ENCODE data around the gene GXYLT2.

- TF ChIP-seq, protein P1, sequence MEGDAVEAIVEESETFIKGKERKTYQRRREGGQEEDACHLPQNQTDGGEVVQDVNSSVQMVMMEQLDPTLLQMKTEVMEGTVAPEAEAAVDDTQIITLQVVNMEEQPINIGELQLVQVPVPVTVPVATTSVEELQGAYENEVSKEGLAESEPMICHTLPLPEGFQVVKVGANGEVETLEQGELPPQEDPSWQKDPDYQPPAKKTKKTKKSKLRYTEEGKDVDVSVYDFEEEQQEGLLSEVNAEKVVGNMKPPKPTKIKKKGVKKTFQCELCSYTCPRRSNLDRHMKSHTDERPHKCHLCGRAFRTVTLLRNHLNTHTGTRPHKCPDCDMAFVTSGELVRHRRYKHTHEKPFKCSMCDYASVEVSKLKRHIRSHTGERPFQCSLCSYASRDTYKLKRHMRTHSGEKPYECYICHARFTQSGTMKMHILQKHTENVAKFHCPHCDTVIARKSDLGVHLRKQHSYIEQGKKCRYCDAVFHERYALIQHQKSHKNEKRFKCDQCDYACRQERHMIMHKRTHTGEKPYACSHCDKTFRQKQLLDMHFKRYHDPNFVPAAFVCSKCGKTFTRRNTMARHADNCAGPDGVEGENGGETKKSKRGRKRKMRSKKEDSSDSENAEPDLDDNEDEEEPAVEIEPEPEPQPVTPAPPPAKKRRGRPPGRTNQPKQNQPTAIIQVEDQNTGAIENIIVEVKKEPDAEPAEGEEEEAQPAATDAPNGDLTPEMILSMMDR (IDR thresholded peaks at IDR 0.05; ENCODE audit: low read length): no peak
- no peak for TF ChIP-seq EZH2 (optimal IDR thresholded peaks at IDR 0.05; ENCODE audit: low read depth, low read length)
- TF ChIP-seq EZH2phosphoT487 (IDR thresholded peaks at IDR 0.05; ENCODE audit: low read length): no peak
Observed at GRCh38 chr3:73007992-73008712, 120.3 kb downstream of the GXYLT2 start.
